Occipital lobe (tissue), 2 donors: Measurements from ENCODE around the gene TFRC. TPM values are rescaled to one million over a fixed set of nuclear protein-coding genes. Genes with fewer than 3 reads are reported as not detected.
"Not testable (repeated sequence)": the region's sequence is repeated elsewhere in the genome, so short reads cannot be mapped to it uniquely, and the experiment has no call there.

Source experiments
- DNase-seq: peaks from one replicate; lab custom pipeline; 2025; lab: John Stamatoyannopoulos, UW
- total RNA-seq: library from RNA; depleted of rRNA; stranded (reverse); fragments of >200 nt; gene quantifications from one replicate; pipeline ENCODE4 v1.2.3, GENCODE V29; 2014

Gene TFRC
- total RNA-seq, 1 donor from 2014 or later = 113 TPM

DNA sequence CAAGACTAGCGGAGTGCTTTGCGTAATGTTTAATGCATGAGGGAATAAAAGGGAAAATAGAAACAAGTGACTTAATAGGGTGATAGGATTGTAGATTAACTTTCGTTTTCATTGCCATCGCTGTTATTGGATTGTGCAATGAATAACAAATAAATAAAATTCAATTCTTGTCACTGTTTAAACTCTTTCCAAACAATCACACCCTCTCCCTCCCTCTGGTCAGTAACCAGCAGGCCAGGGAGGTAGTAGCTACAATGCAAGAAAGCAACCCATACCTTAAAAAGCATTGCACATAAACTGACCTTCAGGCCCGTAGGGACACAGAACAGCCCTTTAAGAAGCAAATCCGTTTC lies 705 bp upstream of the TFRC start:
- DNase-seq = no peak

DNA sequence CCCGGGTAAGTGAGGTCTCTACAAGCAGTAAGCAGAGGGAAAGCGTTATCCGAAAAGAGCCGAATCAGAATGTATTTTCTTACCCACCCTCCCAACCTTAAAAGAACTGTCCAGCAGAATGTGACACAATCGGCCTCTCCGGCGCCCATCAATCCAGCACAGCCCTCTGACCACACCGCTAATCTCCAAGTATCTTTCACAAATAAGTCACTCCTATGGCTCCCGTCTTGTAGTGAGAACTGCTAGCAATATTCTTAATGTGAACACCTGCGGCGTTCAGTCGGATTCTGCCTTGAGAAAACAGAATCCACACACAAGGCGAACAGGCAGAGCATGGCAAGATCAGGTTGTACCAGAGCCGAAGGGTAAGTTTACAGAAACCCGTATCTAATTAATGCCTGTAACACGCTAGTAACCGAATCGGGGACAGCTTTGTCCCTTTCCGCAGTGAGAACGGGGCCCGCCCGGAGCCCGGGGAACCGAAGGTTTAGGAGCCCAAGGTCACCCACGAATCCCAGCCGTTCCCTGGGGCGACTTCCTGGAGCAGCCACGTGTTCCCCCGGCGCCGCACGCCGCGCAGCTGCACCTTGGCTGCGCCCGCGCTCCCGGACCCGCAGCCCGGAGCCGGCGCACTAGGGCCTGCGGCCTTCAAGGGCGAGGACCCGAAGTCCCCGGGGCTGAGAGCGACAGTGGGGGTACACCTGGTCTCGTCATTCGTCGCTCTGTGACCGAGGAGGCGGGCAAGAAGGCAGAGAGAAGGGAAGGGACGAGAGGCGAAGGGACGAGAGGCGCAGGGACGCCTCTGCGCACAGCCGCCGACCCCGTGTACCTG lies 672 bp downstream of the TFRC start:
- peak; percentile 43 for DNase-seq

DNA sequence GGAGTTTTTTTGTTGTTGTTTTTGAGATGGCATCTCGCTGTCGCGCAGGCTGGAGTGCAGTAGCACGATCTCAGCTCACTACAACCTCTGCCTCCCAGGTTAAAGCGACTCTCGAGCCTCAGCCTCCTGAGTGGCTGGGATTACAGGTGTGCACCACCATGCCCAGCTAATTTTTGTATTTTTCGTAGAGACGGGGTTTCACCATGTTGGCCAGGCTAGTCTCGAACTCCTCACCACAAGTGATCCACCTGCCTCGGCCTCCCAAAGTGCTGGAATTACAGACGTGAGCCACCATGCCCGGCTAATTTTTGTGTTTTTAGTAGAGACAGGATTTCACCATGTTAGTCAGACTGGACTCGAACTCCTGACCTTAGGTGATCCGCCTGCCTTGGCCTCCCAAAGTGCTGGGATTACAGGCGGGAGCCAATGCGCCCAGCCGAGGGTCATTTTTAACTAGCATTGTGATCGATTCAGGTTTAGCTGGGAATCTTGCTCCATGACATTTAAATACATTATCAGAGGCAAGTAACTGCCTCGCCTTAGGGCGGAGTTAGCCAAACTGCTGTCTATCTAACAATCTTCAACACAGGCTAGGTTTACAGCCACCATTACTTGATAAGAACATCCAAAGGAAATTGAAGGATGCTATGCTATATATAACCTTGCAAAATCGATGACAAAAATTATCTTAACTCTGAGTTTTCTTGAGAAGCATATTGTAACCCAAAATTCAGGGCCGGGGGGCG lies 1.6 kb downstream of the TFRC start:
- DNase-seq = not testable (repeated sequence)

DNA sequence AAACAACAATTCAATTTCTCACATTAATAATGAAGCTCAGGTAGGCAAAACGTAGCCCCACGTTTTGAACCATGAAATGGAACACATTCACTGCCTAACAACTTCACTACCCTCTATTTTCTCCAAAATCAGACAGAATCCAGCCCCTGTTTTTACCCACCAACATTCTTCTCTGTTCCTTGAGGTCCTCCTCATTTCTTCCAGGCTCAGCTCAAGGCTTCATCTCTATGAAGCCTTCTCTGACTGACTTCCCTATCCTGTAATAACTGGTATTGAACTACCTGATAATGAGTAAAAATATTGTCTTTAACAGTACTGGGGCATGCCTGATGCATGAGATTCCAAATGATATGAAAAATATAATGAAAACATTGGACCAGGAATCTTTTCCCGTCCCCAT lies 2.2 kb downstream of the TFRC start:
- no peak for DNase-seq

DNA sequence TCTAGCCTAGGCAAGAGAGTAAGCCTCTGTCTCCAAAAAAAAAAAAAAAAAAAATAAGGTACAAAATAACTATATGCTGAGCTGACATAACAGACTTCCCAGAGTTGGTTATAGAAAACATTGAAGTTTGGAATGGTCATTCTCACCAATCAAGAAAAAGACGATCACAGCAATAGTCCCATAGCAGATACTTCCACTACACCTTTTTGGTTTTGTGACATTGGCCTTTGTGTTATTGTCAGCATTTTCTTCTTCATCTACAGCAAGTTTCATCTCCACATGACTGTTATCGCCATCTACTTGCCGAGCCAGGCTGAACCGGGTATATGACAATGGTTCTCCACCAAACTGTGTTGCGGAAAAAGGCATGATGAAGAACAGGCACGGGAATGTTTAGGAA lies 6.9 kb downstream of the TFRC start:
- no peak for DNase-seq

DNA sequence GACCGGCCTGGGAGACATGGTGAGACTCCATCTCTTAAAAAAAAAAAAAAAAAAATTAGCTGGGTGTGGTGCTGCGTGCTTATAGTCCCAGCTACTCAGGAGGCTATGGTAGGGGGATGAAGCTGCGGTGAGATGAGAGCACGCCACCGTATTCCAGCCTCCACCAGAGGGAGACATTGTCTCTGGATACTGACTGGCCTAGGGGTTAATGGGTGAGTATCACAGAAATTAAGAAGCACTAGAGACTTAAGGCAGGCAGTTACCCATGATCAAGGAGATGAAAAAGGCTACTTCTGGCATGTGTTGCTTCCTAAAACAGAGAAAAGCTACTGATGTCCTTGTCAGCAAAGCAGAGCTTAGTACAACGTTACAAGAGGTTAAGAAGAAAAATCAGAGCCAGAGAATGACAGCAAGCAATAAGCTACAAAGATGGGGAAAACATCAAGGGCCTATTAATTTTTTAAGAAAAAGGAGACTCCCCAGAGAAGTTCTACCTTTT lies 8.6 kb downstream of the TFRC start:
- no peak for DNase-seq

DNA sequence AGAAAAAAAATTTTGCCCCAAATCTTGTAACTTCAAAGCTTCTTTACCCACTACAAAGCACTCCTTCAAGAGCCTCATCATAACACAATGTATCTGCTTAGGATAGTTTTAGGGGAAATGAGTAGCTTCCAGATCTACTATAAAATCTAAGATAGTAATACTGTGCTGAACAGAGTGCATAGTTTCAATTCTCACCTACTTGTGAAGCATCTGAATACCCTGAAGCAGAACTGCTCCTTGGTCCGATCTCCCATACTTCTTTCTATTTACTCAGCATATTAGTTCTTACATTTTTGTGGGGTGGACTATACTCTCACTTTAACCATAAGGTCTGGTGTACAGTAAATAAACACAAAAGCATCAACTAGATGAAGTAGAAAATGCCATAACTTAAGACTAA lies 9.6 kb downstream of the TFRC start:
- no peak for DNase-seq

DNA sequence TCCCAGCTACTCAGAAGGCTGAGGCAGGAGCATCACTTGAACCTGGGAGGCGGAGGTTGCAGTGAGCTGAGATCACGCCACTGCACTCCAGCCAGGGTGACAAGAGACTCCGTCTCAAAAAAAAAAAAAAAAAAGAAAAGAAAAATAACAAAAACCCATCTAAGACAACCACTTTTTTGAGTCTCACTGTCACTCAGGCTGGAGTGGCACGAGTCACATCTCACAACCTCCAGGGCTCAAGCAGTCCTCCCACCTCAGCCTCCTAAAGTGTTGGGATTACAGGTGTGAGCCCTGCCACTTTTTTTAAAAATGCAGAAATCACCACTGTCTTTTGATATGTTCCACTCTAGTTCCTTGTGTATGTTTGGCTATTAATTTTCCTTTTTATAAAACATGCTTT lies 13.1 kb downstream of the TFRC start:
- not testable (repeated sequence) for DNase-seq

DNA sequence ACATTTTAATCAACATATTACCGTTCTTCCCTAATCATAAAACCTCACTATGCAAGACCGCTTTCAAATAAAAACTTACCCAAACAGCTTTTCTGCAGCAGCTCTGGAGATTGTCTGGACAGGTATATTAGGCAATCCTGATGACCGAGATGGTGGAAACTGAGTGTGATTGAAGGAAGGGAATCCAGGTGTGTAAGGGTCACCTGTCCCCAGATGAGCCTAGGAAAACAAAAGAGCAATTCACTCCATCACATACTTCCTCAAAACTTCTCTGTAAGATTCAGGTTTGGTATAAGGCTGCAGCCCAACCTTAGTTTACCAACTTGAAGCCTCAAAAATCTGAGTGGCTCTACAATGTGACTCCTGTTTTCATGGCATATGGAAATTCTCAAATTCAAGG lies 14.5 kb downstream of the TFRC start:
- DNase-seq = no peak

DNA sequence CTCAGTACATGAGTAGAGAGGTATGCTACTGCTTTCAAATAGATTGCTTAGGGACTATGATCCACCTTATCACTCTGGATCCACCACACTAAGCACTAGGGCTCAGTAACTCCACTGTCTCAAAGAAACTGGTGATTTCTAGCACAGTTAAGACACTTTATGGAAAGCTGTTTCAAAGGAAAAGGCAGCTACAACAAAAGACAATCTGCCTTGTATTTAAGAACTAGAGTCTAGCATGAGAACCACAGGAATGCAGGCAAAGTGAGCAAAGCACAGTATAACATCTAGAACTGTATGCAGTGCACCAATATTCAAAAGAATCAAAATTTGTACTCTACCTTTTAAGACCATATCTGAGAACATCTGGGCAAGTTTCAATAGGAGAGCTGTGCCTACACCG lies 17.9 kb downstream of the TFRC start:
- DNase-seq = no peak

DNA sequence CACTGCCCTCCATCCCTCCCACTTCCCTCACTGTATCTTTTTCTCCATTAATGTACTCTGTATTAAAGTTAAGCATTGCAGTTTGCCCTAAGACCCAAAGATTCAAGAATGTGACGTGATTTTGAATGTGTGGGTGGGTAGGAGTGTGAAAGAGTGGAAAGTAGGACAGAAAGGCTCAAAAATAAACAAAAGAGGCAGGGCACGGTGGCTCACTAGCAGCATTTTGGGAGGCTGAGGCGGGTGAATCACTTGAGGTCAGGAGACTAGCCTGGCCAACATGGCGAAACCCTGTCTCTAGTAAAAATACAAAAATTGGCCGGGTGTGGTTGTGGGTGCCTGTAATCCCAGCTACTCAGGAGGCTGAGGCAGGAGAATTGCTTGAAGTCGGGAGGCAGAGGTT lies 18.4 kb downstream of the TFRC start:
- DNase-seq = no peak

DNA sequence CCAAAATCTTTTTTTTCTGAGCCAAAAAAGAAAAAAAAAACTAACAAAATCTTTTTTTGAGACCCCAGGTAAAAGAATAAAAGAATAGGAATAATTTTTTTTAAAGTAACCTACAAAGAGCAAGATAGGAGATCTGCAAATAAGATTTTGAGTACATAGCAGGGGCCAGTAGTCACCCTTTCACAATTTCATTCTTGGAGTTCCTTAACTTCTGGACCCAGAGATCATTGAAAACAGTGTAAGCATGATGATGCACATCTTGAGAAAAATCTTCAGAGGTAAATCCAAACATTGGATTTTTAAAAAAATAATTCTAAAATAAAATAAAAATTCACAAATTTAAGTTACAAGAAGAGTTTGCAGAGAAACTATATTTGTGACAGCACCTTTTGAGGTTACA lies 18.8 kb downstream of the TFRC start:
- no peak for DNase-seq

DNA sequence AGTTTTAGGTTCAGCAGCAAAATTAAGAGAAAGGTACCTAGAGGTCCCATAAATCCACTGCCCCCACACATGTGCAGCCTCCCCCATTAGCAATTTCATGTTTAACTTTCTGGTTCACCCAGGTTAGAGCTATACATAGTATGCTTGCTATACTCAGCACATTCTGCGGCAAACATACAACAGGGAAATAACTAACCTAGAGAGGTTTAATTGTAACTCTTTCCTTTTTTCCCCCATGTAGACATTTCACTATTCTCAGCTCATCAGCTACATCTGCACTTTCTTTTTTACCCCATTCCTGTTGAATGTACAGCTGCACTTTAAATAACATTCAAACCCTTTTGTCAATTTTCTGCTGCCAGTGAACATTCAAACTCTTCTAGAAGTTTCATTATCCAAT lies 21.1 kb downstream of the TFRC start:
- DNase-seq = no peak

DNA sequence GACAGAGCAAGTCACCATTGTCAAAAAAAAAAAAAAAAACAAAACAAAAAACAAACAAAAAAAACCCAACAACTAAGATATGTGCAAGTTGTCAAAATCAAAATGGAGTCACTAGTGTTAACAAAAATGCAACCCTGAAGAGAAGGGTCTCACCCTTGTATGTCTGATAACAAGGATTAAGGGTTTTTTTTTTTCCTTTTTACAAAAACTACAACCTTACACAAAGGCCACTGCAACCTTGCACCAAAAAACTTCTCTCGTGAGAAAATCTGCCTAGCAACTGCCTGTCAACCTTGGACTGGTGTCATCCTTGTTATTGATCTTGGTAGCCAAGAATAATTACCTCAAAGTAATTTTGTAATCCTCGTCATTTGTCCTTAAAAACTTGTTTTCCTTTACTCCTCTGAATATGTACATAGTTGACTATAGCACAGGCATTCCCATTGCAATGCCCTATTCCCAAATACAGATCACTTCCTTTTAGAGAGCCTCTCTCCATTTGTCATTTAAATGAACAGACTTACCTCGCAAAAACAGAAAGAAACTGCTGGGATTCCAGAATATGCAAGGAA lies 24.0 kb downstream of the TFRC start:
- no peak for DNase-seq

DNA sequence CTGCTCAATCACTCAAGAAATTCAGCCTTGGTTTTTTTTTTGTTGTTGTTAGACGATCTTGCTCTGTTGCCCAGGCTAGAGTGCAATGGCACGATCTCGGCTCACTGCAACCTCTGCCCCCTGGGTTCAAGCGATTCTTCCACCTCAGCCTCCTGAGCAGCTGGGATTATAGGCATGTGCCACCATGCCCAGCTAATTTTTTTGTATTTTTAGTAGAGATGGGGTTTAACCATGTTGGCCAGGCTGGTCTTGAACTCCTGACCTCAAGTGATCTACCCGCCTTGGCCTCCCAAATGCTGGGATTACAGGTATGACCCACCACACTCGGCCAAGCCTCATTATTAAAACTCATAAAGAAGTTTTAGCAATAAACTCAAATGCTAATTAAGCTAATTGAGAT lies 25.5 kb downstream of the TFRC start:
- DNase-seq = not testable (repeated sequence)

DNA sequence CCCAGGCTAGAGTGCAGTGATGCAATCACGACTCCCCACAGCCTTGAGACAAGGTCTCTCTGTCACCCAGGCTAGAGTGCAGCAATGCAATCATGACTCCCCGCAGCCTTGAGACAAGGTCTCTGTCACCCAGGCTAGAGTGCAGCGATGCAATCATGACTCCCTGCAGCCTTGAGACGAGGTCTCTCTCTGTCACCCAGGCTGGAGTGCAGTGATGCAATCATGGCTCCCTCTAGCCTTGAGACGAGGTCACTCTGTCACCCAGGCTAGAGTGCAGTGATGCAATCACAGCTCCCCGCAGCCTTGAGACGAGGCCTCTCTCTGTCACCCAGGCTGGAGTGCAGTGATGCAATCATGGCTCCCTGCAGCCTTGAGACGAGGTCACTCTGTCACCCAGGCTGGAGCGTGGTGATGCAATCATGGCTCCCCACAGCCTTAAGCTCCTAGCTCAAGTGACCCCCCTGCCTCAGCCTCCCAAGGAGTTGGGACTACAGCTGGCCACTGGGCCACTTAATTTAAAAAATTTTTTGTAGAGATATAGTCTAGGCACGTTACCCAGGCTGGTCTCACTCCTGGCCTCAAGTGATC lies 26.1 kb downstream of the TFRC start:
- no peak for DNase-seq

DNA sequence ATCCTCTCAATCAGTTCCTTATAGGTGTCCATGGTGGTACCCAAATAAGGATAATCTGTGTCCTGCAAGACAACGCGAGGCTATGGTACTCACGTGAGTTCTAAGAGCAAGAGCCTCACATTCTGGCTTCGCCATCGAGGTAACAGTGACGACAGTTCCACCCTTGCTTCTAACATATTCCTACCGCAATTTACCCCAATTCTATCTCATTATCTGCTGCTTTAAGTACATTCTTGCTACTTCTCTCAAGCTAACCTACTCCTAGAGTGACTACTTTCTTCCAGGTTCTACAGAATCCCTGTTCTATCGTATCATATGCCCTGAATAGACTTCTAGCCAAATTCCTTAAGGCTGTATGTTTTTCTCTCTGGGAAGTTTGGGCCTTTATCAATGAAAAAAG lies 26.6 kb downstream of the TFRC start:
- DNase-seq = no peak

DNA sequence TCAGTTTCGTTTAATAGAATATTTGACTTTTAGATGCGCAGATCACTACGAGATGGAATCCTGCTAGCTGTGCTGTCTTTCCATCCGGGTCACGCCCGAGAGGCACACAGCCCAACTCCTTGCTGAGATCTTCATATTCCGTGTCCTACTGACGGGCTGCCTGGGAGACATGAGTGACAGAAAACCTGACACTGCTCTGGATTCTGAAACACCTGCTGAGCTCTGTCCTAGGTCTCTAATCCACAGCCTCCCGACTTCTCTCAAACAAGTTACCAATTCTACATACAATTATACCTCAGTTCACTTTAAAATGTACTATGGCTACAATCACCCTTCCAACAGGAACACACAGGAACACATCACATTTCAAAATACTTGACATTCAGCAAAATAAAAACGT lies 27.2 kb downstream of the TFRC start:
- DNase-seq = no peak

DNA sequence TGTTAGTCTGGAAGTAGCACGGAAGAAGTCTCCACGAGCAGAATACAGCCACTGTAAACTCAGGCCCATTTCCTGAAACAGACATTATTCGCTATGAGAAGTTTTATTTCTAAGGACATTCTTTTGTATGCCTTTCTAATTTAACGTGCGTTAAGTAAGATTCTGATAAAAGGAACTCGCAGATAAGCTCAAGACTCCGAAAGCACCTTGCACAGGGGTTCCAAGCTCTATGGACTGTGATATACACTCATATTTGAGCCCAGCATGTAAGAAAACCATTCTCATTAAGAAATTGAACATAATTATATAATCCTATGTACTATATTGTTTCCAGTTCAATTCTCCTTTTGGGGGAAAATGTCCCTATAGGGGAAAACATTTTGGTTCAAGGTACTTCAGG lies 28.4 kb downstream of the TFRC start:
- DNase-seq = no peak

DNA sequence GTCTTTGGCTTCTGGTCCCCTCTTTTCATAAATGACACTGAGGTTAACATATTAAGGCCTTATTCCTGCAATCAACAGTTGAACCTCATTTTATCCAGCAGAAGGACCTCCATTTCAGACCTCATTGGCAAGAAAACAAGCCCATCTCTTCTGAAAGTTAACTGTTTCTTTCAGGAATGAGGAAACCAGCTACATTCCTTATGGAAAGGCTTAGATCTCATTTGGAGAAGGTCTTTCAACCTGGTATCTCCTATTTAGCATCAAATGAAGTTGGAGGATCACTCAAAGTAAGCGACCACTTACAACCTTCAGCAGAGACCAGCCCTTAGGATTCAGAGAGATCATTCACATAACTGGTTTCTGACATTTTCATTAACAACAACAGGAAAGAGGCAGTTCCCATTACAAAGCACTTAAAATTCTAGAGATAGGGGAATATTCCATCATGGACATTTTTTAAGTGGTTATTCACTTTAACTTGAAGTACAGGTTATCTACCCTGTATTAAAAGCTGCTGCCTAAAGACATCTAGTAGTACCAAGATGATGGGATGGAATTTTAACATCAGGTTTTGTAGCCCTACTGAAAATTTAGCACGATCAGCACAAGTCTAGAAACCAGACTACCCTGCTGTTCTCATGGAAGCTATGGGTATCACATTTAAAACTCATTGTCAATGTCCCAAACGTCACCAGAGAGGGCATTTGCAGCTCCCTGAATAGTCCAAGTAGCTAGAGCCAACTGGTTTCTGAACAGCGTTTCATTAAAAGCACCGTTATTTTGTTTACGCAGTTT lies 30.4 kb downstream of the TFRC start:
- DNase-seq = no peak

DNA sequence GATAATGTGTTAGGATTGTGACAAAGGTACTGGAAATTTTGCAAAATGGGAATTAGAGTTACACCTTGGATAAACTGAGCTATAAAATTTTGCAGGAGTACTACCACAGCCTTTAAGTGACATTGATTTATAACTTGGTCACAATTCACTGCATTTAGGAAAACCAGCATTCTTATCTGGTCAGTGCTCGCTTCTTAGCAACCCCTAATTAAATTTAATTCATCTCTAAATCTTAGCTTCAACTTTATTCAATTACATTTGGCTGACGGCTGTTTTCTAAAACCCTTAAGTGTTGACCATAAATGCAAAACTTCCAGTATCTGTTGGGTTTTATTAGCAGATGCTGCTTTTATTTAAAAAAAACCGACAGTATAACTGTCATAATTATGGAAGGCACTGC lies 31.3 kb downstream of the TFRC start:
- no peak for DNase-seq
